ENCODE measurements around the gene ZNF423. TPM values are rescaled to one million over a fixed set of nuclear protein-coding genes. Genes with fewer than 3 reads are reported as not detected.

The ZNF423 gene
- total RNA-seq, 1 donor from 2014 or later: 10.7 TPM

GRCh38 chr16:49661465-49662187 is 194.3 kb downstream of the ZNF423 start:
- Histone ChIP-seq H3K36me3 (no peaks in the 10 kb centered on the region), H3K27ac (no peak overlapping the region), H3K4me1 (peaks cover 5% of the 10 kb centered on the region), H3K4me3 (no peak overlapping the region), H3K27me3 (ENCODE audit: low read depth) (no peaks in the 10 kb centered on the region), H3K9me3 (no peaks in the 10 kb centered on the region)
- intact Hi-C loops (cut with DNase I): no loop called here
- TF ChIP-seq, protein P1, sequence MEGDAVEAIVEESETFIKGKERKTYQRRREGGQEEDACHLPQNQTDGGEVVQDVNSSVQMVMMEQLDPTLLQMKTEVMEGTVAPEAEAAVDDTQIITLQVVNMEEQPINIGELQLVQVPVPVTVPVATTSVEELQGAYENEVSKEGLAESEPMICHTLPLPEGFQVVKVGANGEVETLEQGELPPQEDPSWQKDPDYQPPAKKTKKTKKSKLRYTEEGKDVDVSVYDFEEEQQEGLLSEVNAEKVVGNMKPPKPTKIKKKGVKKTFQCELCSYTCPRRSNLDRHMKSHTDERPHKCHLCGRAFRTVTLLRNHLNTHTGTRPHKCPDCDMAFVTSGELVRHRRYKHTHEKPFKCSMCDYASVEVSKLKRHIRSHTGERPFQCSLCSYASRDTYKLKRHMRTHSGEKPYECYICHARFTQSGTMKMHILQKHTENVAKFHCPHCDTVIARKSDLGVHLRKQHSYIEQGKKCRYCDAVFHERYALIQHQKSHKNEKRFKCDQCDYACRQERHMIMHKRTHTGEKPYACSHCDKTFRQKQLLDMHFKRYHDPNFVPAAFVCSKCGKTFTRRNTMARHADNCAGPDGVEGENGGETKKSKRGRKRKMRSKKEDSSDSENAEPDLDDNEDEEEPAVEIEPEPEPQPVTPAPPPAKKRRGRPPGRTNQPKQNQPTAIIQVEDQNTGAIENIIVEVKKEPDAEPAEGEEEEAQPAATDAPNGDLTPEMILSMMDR (IDR thresholded peaks at IDR 0.05): no peak
- DNase-seq (no peak), ATAC-seq (no peak)

- no peak for ATAC-seq
- TF ChIP-seq, protein P1 (IDR thresholded peaks at IDR 0.05): no peak
- no peaks in the 10 kb centered on the region for H3K27me3 ChIP-seq (ENCODE audit: low read depth)
- no peaks in the 10 kb centered on the region for H3K36me3 ChIP-seq
- peaks cover 5% of the 10 kb centered on the region for H3K4me1 ChIP-seq
- no peak overlapping the region for H3K4me3 ChIP-seq
- DNase-seq: no peak
- no peak overlapping the region for H3K27ac ChIP-seq
- intact Hi-C loops (cut with DNase I): no loop called here
- no peaks in the 10 kb centered on the region for H3K9me3 ChIP-seq
Observed at GRCh38 chr16:49660626-49661025, 195.3 kb downstream of the ZNF423 start.

- Histone ChIP-seq H3K4me1 (peaks cover 5% of the 10 kb centered on the region), H3K9me3 (no peaks in the 10 kb centered on the region), H3K27ac (no peak overlapping the region), H3K27me3 (ENCODE audit: low read depth) (no peaks in the 10 kb centered on the region), H3K4me3 (no peak overlapping the region), H3K36me3 (no peaks in the 10 kb centered on the region)
- ATAC-seq: no peak
- intact Hi-C loops (cut with DNase I): no loop called here
- no peak for DNase-seq
- TF ChIP-seq, protein P1 (IDR thresholded peaks at IDR 0.05): no peak
Observed at GRCh38 chr16:49659356-49659755, 196.6 kb downstream of the ZNF423 start.

DNA sequence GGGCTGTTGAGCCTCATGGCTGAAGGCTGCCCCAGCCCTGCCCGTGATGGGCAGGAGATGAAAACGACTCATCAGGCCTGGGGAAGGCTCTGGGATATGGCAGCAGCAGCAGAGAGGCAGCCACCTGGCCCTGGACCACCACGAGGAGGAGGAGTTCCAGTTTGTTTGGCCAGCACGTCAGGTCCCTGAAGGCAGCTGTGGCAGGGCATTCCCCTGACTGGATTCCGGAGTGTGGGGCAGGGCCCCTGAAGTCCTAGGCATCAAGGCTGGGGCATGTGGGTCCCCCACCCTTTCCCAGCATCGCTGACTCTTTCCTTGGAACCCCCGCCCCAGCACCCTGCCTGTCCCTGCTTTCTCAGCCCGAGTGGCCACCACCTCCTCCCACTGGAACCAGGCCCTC is 197.4 kb downstream of the ZNF423 start:
- H3K27ac ChIP-seq: no peak overlapping the region
- TF ChIP-seq, protein P1 (IDR thresholded peaks at IDR 0.05): no peak
- no peaks in the 10 kb centered on the region for H3K9me3 ChIP-seq
- DNase-seq: no peak
- H3K36me3 ChIP-seq: no peaks in the 10 kb centered on the region
- H3K27me3 ChIP-seq (ENCODE audit: low read depth): no peaks in the 10 kb centered on the region
- no peak for ATAC-seq
- intact Hi-C loops (cut with DNase I): no loop called here
- H3K4me3 ChIP-seq: no peak overlapping the region
- H3K4me1 ChIP-seq: peaks cover 2% of the 10 kb centered on the region

DNA sequence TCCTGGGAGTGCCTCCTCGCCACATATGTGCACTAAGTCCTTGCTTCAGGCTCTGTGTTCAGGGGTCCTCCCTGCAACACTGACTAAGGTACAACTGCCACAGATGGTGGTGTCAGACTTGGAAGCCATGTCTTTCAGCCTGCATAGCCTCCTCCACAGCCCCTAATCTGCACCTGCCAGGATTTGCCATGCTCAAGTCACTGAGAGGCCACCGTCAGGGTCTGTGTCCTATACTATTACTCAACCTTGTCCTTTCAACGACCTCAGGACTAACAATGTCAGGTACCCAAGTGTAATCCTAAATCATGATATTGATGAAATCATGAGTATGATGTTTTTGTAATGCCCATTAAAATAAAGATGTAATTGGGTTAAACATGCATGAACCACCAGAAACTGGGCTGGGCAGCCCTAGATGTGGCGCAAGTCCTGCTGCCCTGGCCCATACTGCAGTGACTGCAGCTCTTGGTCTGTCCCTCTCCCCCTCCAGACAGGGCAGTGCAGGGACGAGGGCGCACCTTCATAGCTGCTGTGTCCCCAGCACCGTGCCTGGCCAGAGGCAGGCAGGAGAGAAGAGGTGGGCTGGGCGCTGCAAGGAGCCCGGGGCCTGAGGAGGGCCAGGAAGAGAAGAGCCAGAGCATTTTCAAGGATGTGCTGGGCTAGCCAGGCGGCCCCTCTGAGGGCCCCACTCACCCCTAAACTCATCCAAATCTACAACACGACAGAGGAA is 198.0 kb downstream of the ZNF423 start:
- Histone ChIP-seq H3K36me3 (no peaks in the 10 kb centered on the region), H3K4me3 (no peak overlapping the region), H3K27me3 (ENCODE audit: low read depth) (no peaks in the 10 kb centered on the region), H3K9me3 (no peaks in the 10 kb centered on the region), H3K27ac (no peak overlapping the region), H3K4me1 (no peaks in the 10 kb centered on the region)
- no peak for ATAC-seq
- no peak for DNase-seq
- TF ChIP-seq, protein P1 (IDR thresholded peaks at IDR 0.05): no peak
- intact Hi-C loops (cut with DNase I): no loop called here
